ENCODE results near the gene ATAT1.

The ATAT1 gene

GRCh38 chr6:30685157-30686008, 58.7 kb downstream of the ATAT1 start:
- no peak for DNase-seq (ENCODE audit: low read depth)
- peak overlapping the region; percentile 89 for H3K4me3 ChIP-seq (ENCODE audit: low read depth, low read length)
- TF ChIP-seq CTCF (conservative IDR thresholded peaks at IDR 0.05; ENCODE audit: low read depth, low read length) = peak; percentile 49

DNA sequence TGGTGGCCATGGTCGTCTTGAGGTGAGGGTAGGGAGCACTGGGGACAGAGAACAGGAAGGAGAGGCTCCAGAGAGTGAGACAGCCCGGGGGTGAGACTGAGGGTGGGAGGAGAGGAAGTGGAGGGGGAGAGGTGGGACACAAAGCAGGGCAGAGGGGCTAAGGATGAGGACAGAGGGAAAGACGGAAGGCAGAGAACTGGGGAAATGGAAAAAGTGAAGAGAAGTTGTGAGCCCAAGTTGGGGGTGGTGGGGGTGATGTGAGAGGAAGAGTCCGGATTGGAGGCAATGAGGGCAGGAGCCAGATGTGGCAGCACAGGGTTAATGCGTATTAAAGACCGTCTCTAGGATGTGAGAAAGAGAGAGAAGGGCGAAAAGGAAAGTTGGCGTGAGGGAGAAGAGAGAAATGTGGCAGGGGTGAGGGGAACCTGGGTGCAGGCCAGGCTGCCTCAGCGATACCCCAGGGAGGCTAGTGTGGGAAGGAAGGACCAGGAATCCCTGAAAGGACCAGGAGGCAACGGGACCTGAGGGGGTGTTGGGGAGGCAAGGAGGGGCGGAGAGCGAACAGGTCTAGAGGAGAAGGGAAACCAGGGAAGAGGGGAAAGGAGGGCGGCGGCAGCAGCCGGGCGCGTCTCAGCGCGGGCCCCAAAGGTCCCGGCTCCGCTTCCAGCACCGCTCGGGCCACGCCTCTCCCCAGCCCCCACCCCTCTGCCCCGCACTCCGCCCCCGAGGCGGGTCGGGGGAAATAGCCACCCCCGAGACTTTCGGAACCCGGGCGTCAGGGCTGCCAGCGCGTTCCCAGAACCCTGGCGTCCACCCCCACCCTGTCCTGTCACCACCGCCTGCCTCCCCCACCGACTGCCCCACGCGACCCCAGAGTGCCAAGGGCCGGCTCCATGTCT, 59.6 kb downstream of the ATAT1 start, which contains the start of gene PPP1R18:
Gene PPP1R18 (minus strand): TSS at position 637 of the 899 bp plus-strand sequence. CDS start 627 bp downstream, at position 10.
- peak; percentile 57 for DNase-seq (ENCODE audit: low read depth)
- no peak for TF ChIP-seq CTCF (conservative IDR thresholded peaks at IDR 0.05; ENCODE audit: low read depth, low read length)
- H3K4me3 ChIP-seq (ENCODE audit: low read depth, low read length) = peak within 1 kb of the TSS; percentile 89

DNA sequence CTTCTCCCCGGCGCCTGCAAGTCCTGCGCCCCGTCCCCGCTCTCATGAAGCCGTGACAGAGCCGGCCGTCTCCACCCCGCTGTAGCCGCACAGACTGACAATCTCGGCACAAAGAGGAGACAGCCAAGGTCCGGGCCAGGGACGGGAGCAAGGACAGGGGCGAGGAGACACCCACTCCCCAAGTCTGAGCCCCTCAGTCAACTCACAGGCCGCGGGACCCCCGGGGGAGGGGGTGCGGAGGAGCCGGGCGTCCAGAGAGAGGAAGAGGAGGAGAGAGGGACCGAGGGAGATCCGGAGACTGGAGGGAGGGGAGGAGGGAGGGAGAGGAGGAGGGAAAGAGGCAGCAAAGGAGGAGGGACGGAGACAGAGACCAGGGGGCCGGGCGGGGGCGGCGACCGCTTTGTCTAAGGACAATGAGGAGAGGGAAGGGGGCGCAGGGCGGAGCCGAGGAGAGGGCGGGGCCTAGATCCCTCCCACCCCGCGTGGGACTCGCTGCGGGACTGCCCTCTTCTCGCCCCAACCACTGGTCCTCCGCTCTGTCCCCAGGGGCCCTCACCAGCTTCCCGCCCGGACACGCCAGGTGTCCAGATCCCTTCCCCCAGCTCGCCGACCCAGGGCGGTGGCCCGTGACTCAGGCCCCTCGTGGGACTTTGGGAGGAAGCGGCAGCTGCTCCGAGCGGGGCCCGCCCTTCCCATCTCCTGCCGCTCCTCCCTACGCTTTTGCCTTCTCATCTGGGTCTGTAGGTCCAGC, 60.4 kb downstream of the ATAT1 start:
- peak; percentile 94 for DNase-seq (ENCODE audit: low read depth)
- peak overlapping the region; percentile 89 for H3K4me3 ChIP-seq (ENCODE audit: low read depth, low read length)
- no peak for TF ChIP-seq CTCF (conservative IDR thresholded peaks at IDR 0.05; ENCODE audit: low read depth, low read length)

- peak; percentile 41 for TF ChIP-seq CTCF (conservative IDR thresholded peaks at IDR 0.05; ENCODE audit: low read depth, low read length)
- peak overlapping the region; percentile 89 for H3K4me3 ChIP-seq (ENCODE audit: low read depth, low read length)
- peak; percentile 48 for DNase-seq (ENCODE audit: low read depth)
Observed at GRCh38 chr6:30687659-30688431, 61.2 kb downstream of the ATAT1 start.

DNA sequence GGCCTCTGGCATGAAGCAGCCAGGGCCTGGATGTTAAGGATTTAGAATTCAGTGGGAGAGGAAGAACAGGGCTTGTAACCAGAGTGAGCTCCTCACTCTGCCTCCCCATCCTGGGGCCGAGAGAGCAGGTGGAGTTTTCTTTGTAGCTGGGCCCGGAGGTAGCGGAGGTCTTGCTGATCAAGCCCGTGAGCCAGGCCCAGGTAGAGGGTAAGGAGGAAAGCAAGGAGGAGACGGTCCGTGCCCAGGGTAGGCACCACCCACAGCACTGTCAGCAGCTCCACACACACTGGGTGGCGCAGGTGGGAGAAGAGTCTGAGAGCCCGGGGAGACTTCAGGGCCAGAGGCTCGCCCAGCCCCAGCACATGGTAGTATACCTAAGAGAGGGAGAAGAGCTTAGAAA, 61.9 kb downstream of the ATAT1 start:
- no peak for TF ChIP-seq CTCF (conservative IDR thresholded peaks at IDR 0.05; ENCODE audit: low read depth, low read length)
- DNase-seq (ENCODE audit: low read depth) = no peak
- no peak overlapping the region for H3K4me3 ChIP-seq (ENCODE audit: low read depth, low read length)

Data from choroid plexus epithelial cell (primary cell).